Muscle of leg (tissue), 16 donors: Measurements from ENCODE around the gene PAXX. TPM values are rescaled to one million over a fixed set of nuclear protein-coding genes. Genes with fewer than 3 reads are reported as not detected.

ENCODE experiments used
- DNase-seq: peaks from one replicate; pipeline ENCODE4 v3.0.0; 2013
- H3K27ac ChIP-seq: one replicate; pipeline ENCODE4 v1.5.1; 2013; ENCODE audit warnings: mild to moderate bottlenecking, low read length, control low read depth
- H3K27me3 ChIP-seq: one replicate; pipeline ENCODE4 v1.6.1; 2013; ENCODE audit warnings: low read length; ENCODE audit not compliant: control insufficient read depth, insufficient read depth
- H3K36me3 ChIP-seq: one replicate; pipeline ENCODE4 v1.6.1; 2013; ENCODE audit warnings: low read length; ENCODE audit not compliant: control insufficient read depth, insufficient read depth
- H3K4me1 ChIP-seq: one replicate; pipeline ENCODE4 v1.6.1; 2013; ENCODE audit warnings: low read length; ENCODE audit not compliant: control insufficient read depth, insufficient read depth
- H3K4me3 ChIP-seq: one replicate; pipeline ENCODE4 v1.5.1; 2013; ENCODE audit warnings: low read length, control low read depth
- H3K9me3 ChIP-seq: replicated peaks from 2 replicates; pipeline ENCODE4 v1.6.1; 2013; ENCODE audit warnings: low read depth, low read length; ENCODE audit not compliant: control insufficient read depth
- WGBS: methylation state at CpG from one replicate; pipeline ENCODE4 v1.1.5; 2013; ENCODE audit warnings: missing lambda C conversion rate; ENCODE audit not compliant: insufficient coverage; 5-methylcytosine and 5-hydroxymethylcytosine counted together
- long read RNA-seq, 11 donors: transcript quantifications; one replicate each; lab custom pipeline, GENCODE V29; 2026
- polyA plus RNA-seq, 8 donors: library from polyadenylated mRNA; unstranded; fragments of 120-200 nt; gene quantifications; one replicate each; pipeline versions ENCODE4 v1.2.1 to v1.2.3, GENCODE V29; 2013; ENCODE audit warnings: inconsistent platforms in 1 of 8, low replicate concordance in 1 of 8; ENCODE audit not compliant: insufficient read length in 8 of 8, insufficient read depth in 1 of 8
- total RNA-seq: library from RNA; stranded (reverse); fragments of 120-200 nt; gene quantifications from one replicate; pipeline ENCODE4 v1.2.4, GENCODE V29; 2013

The PAXX gene, protein sequence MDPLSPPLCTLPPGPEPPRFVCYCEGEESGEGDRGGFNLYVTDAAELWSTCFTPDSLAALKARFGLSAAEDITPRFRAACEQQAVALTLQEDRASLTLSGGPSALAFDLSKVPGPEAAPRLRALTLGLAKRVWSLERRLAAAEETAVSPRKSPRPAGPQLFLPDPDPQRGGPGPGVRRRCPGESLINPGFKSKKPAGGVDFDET
- total RNA-seq (19.1 TPM), polyA plus RNA-seq (10 to 100 TPM; 21.2 to 31.7 (median 27.3) TPM)
- long read RNA-seq, donor 1, partial matches to known transcripts, result 0 of 4 reads
- long read RNA-seq, donor 1, other reads (novel, unspliced or antisense), result 0 of 4 reads
- long read RNA-seq, donor 2, partial matches to known transcripts, result 0 of 3 reads
- long read RNA-seq, donor 2, other reads (novel, unspliced or antisense), result 0 of 3 reads
- long read RNA-seq, donor 3, transcript PAXX-208 (5 exons, 1,077 nt), result major isoform, 5 of 11 reads
- long read RNA-seq, donor 3, partial matches to known transcripts, result 0 of 11 reads
- long read RNA-seq, donor 3, other reads (novel, unspliced or antisense), result 0 of 11 reads
- long read RNA-seq, donor 4, transcript PAXX-201 (7 exons, 812 nt), result major isoform, 6 of 8 reads
- long read RNA-seq, donor 4, partial matches to known transcripts, result 0 of 8 reads
- long read RNA-seq, donor 4, other reads (novel, unspliced or antisense), result 0 of 8 reads
- long read RNA-seq, donor 5, transcript PAXX-201 (7 exons, 812 nt), result major isoform, 15 of 22 reads
- long read RNA-seq, donor 5, transcript PAXX-208 (5 exons, 1,077 nt), result minor isoform, 6 of 22 reads
- long read RNA-seq, donor 5, partial matches to known transcripts, result 0 of 22 reads
- long read RNA-seq, donor 5, other reads (novel, unspliced or antisense), result 0 of 22 reads
- long read RNA-seq, donor 6, transcript PAXX-208 (5 exons, 1,077 nt), result major isoform, 13 of 38 reads
- long read RNA-seq, donor 6, transcript PAXX-201 (7 exons, 812 nt), result minor isoform, 12 of 38 reads
- long read RNA-seq, donor 6, partial matches to known transcripts, result 7 of 38 reads
- long read RNA-seq, donor 6, other reads (novel, unspliced or antisense), result 5 of 38 reads
- long read RNA-seq, donor 7, transcript PAXX-201 (7 exons, 812 nt), result major isoform, 8 of 12 reads
- long read RNA-seq, donor 7, partial matches to known transcripts, result 0 of 12 reads
- long read RNA-seq, donor 7, other reads (novel, unspliced or antisense), result 0 of 12 reads
- long read RNA-seq, donor 8, partial matches to known transcripts, result 0 of 4 reads
- long read RNA-seq, donor 8, other reads (novel, unspliced or antisense), result 0 of 4 reads
- long read RNA-seq, donor 9, partial matches to known transcripts, result 0 of 3 reads
- long read RNA-seq, donor 9, other reads (novel, unspliced or antisense), result 0 of 3 reads
- long read RNA-seq, donor 10, transcript PAXX-208 (5 exons, 1,077 nt), result major isoform, 5 of 10 reads
- long read RNA-seq, donor 10, transcript PAXX-201 (7 exons, 812 nt), result major isoform, 5 of 10 reads
- long read RNA-seq, donor 10, partial matches to known transcripts, result 0 of 10 reads
- long read RNA-seq, donor 10, other reads (novel, unspliced or antisense), result 0 of 10 reads
- long read RNA-seq, donor 11, transcript PAXX-201 (7 exons, 812 nt), result major isoform, 8 of 12 reads
- long read RNA-seq, donor 11, partial matches to known transcripts, result 0 of 12 reads
- long read RNA-seq, donor 11, other reads (novel, unspliced or antisense), result 0 of 12 reads

GRCh38 chr9:136991993-136992818 is at the start of gene PAXX:
PAXX (plus strand) TSS chr9:136992422; CDS start chr9:136992444, 22 bp downstream.
- H3K27ac ChIP-seq, result peak within 1 kb of the TSS; percentile 62
- peaks cover 34% of the 10 kb centered on the region for H3K4me1 ChIP-seq
- H3K36me3 ChIP-seq, result peaks cover 11% of the 10 kb centered on the region
- H3K9me3 ChIP-seq, result no peaks in the 10 kb centered on the region
- peaks cover 55% of the 10 kb centered on the region for H3K27me3 ChIP-seq
- peak within 1 kb of the TSS; percentile 78 for H3K4me3 ChIP-seq
- 1% methylated on average over 68 of the region's 92 CpGs for WGBS
- peak; percentile 95 for DNase-seq

GRCh38 chr9:136942881-136943230 is 49.4 kb upstream of the PAXX start:
- Histone ChIP-seq H3K27ac (no peak overlapping the region), H3K27me3 (no peaks in the 10 kb centered on the region), H3K9me3 (no peaks in the 10 kb centered on the region), H3K36me3 (peaks cover 41% of the 10 kb centered on the region), H3K4me3 (no peak overlapping the region), H3K4me1 (peaks cover 42% of the 10 kb centered on the region)
- DNase-seq, result no peak
- 80% methylated on average over 8 of the region's 16 CpGs for WGBS

GRCh38 chr9:136943291-136944211 is 48.7 kb upstream of the PAXX start:
- 18% methylated on average over 57 of the region's 61 CpGs for WGBS
- Histone ChIP-seq H3K36me3 (peaks cover 41% of the 10 kb centered on the region), H3K4me1 (peaks cover 47% of the 10 kb centered on the region), H3K4me3 (peak overlapping the region; percentile 84), H3K27me3 (no peaks in the 10 kb centered on the region), H3K9me3 (no peaks in the 10 kb centered on the region), H3K27ac (peak overlapping the region; percentile 59)
- DNase-seq, result no peak

DNA sequence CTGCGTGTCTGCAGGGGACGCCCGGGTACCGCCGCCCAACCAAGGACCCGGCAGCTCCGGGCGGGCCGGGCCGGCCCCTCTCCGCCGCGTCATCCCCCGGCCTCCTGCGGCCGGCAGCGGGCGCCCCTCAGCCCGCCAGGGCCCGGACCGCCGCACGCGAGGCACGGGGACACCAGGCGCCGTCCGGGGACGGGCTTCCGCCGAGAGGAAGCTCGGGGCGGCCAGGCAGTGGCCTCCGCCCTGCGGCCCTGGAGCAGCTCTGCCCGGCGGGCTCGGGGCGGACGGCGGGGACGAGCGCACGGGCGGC is 48.1 kb upstream of the PAXX start:
- WGBS, result under 1% methylated on average over 45 of the region's 45 CpGs
- Histone ChIP-seq H3K36me3 (peaks cover 38% of the 10 kb centered on the region), H3K27ac (peak overlapping the region; percentile 59), H3K27me3 (no peaks in the 10 kb centered on the region), H3K4me1 (peaks cover 48% of the 10 kb centered on the region), H3K9me3 (no peaks in the 10 kb centered on the region), H3K4me3 (peak overlapping the region; percentile 84)
- DNase-seq, result no peak

DNA sequence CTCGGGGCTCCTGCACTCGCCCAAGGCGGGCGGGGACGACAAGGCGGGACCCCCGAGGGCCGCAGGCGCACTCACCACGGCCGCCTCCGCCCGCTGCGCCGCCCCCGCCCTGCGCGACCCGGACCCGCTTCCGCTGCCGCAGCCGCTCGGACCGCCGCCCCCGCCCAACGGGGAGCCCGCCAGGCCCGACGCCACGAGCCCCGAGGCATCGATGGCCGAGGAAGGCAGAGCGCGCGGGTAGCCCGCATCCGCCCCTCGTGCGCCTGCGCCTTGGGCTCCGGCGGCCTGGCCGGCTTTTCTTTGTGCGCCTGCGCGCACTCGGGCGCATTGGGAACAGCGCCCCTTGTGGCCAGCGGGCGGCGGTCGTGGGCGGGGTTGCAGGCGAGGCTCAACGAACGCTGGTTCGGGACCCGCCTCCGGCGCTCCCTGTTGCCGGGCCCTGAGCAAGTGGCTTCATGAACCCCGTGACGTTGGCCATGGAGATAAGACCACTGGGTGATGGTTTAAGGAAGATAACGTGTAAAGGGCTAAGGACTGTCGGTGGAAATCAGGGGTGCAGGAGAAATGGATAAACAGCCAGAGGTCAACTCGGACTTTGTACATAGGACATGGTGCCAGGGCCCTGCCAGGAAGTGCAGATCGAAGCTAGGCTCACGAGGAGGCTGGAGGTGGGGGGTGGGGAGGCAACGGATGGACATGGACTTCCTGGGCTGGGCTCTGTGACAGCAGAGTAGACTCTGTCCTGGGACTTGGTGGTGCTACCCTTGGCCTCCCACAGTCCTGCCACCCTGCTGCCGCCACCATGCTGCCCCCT is 47.5 kb upstream of the PAXX start, which contains the start of the genes C8G and FBXW5:
TSS of gene C8G (plus strand) at position 725 of the 814 bp plus-strand sequence. CDS start at position 803, 78 bp downstream.
TSS of gene FBXW5 (minus strand) at position 220 of the 814 bp plus-strand sequence. CDS start 655 bp downstream, outside the sequence.
- peaks cover 53% of the 10 kb centered on the region for H3K4me1 ChIP-seq
- 3% methylated on average over 73 of the region's 74 CpGs for WGBS
- peak within 1 kb of the TSS; percentile 84 for H3K4me3 ChIP-seq
- H3K9me3 ChIP-seq, result no peaks in the 10 kb centered on the region
- DNase-seq, result peak; percentile 98
- peak within 1 kb of the TSS; percentile 59 for H3K27ac ChIP-seq
- no peaks in the 10 kb centered on the region for H3K27me3 ChIP-seq
- H3K36me3 ChIP-seq, result peaks cover 35% of the 10 kb centered on the region

GRCh38 chr9:136945333-136946227 is 46.6 kb upstream of the PAXX start:
- Histone ChIP-seq H3K9me3 (no peaks in the 10 kb centered on the region), H3K27ac (no peak overlapping the region), H3K4me1 (peaks cover 59% of the 10 kb centered on the region), H3K27me3 (no peaks in the 10 kb centered on the region), H3K4me3 (no peak overlapping the region), H3K36me3 (peaks cover 26% of the 10 kb centered on the region)
- DNase-seq, result peak; percentile 32
- 81% methylated on average over 25 of the region's 30 CpGs for WGBS
